NT2/D1 (cell line): ENCODE data around the gene ZNF750.

ENCODE experiments used
- SUZ12 ChIP-seq: IDR thresholded peaks from 2 replicates; pipeline ENCODE4 v1.6.1; 2011; ENCODE audit not compliant: insufficient read length, insufficient read depth; ENCODE audit errors: extremely low read depth
- ZNF274 ChIP-seq: IDR thresholded peaks from 2 replicates; pipeline ENCODE4 v1.6.1; 2011; ENCODE audit warnings: mild to moderate bottlenecking, low read depth, low read length

DNA sequence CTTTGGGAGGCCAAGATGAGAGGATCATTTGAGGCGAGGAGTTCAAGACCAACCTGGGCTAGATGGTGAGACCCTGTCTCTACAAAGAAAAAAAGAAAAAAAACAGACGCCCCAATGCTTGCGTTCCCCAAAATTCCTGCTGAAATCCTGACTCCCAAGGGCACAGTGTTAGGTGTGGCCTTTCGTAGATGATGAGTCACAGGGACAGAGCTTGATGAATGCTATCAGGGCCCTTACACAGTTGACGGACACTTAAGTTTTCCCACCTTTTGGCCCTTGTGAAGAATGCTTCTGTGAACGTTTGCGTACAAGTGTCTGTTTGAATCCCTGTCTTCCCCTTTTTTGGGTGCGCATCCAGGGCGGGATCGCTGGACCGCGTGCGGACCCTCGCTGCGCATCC is 16.5 kb upstream of the ZNF750 start:
- TF ChIP-seq ZNF274 (no peak), SUZ12 (no peak)
